Thyroid gland (tissue), 4 donors: ENCODE data around the gene ZIC1.

Experiments used
- POLR2A ChIP-seq, 2 donors: fragments of 450-650 bp; IDR thresholded peaks; one replicate each; pipeline ENCODE4 v1.6.1; 2017; ENCODE audit warnings: antibody characterized with exemption in 2 of 2, mild to moderate bottlenecking in 2 of 2, moderate library complexity in 1 of 2
- TF ChIP-seq, protein P1 (sequence below), 6 experiments: fragments of 200-600 bp in 3 of 6; fragments of 450-650 bp in 3 of 6; sonication (generic) in 3 of 6; IDR thresholded peaks; one replicate each; pipeline ENCODE4 v1.5.1; 2016 to 2019; ENCODE audit warnings: antibody characterized with exemption in 6 of 6, mild to moderate bottlenecking in 2 of 6, inconsistent platforms in 1 of 6, moderate library complexity in 1 of 6

DNA sequence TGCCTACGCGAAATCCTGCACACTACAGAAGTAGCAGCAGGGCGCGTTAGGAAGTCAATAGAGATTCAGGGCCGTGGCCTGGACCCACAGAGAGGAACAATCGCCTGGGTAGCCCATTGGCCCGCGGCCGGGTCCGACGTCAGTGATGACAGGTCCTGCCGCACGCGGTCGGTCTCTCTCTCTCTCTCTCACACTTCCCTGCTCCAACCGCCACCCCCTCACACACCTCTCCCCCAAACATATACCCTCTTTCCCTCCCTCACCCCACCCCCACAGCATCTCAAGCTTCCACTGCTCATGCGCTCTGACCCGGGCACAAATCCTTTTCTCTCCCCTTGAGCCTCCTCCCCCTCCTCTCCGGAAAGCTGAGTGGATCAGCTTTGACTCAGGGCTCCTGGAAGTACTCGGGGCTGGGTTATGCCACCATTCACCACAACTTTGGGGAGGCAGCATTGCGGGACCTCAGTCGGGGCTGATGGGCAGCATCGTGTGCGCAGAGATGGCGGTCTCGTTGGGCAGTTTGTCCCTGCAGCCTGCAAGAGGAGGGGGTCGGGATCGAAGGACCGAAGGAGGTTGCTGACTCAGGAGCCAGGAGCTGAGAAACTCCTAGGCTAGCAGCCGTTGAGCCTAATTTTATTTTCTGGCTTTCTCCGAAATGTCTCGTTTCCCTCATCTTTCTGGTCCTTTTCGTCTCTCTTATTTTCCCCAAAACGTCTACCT is 11.8 kb upstream of the ZIC1 start:
- TF ChIP-seq, protein P1, sequence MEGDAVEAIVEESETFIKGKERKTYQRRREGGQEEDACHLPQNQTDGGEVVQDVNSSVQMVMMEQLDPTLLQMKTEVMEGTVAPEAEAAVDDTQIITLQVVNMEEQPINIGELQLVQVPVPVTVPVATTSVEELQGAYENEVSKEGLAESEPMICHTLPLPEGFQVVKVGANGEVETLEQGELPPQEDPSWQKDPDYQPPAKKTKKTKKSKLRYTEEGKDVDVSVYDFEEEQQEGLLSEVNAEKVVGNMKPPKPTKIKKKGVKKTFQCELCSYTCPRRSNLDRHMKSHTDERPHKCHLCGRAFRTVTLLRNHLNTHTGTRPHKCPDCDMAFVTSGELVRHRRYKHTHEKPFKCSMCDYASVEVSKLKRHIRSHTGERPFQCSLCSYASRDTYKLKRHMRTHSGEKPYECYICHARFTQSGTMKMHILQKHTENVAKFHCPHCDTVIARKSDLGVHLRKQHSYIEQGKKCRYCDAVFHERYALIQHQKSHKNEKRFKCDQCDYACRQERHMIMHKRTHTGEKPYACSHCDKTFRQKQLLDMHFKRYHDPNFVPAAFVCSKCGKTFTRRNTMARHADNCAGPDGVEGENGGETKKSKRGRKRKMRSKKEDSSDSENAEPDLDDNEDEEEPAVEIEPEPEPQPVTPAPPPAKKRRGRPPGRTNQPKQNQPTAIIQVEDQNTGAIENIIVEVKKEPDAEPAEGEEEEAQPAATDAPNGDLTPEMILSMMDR (IDR thresholded peaks at IDR 0.05): no peak
- TF ChIP-seq POLR2A (IDR thresholded peaks at IDR 0.05): no peak
